ENCODE measurements around the gene CACUL1.

DNA sequence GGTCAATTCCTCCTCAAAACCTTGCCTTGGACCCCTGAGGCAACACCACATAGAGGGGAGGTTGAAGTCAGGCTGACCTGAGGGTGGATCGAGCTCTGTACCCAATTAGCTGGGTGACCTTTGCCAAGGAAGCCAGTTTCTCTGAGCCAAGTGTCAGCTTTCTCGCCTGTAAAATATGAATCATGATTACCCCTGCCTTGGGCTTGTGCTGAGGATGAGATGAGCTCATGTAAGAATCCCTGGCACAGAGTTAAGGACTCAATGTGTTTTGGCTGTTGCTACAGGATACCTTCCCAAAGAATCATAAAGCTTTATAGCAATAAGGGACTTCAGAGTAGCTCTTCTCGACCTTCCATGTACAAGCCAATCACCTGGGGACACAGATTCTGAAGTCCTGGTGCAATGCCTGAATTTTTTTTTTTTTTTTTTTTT lies 43.5 kb upstream of the CACUL1 start:
- TF ChIP-seq, protein P1, sequence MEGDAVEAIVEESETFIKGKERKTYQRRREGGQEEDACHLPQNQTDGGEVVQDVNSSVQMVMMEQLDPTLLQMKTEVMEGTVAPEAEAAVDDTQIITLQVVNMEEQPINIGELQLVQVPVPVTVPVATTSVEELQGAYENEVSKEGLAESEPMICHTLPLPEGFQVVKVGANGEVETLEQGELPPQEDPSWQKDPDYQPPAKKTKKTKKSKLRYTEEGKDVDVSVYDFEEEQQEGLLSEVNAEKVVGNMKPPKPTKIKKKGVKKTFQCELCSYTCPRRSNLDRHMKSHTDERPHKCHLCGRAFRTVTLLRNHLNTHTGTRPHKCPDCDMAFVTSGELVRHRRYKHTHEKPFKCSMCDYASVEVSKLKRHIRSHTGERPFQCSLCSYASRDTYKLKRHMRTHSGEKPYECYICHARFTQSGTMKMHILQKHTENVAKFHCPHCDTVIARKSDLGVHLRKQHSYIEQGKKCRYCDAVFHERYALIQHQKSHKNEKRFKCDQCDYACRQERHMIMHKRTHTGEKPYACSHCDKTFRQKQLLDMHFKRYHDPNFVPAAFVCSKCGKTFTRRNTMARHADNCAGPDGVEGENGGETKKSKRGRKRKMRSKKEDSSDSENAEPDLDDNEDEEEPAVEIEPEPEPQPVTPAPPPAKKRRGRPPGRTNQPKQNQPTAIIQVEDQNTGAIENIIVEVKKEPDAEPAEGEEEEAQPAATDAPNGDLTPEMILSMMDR (IDR thresholded peaks at IDR 0.05; ENCODE audit: low read depth, low read length, poor library complexity, severe bottlenecking): no peak
- TF ChIP-seq EZH2phosphoT487 (IDR thresholded peaks at IDR 0.05; ENCODE audit: borderline replicate concordance, low read length): no peak
